HepG2 (cell line): ENCODE measurements around the gene CXCR5. TPM values are rescaled to one million over a fixed set of nuclear protein-coding genes. Genes with fewer than 3 reads are reported as not detected.

Experiments
- ATAC-seq: fragments of 200-7000 bp; cut with Tn5 transposase; 3 replicates; pipeline ENCODE4 v1.9.1; 2020; ENCODE audit warnings: mild to moderate bottlenecking, moderate library complexity
- BruUV-seq: library from RNA; stranded (reverse); fragments of 400-500 nt; replicated peaks from 2 replicates; lab custom pipeline; 2021; lab: Mats Ljungman, UMichigan
- CTCF ChIA-PET: fragments of 300-600 bp; formaldehyde crosslinking; extraction: SDS; loops from one replicate; lab custom pipeline; 2021; ENCODE audit warnings: low total read pairs, inconsistent platforms, low intra/inter-chr PET ratio; lab: Yijun Ruan, JAX
- POLR2A ChIA-PET: fragments of 350-600 bp; sonication (Branson Sonifier 250); formaldehyde crosslinking; loops from one replicate; lab custom pipeline; 2020; ENCODE audit warnings: antibody characterized with exemption, inconsistent platforms; lab: Yijun Ruan, JAX
- DNase-seq: peaks from one replicate; pipeline ENCODE4 v3.0.0-alpha.2; 2015; ENCODE audit warnings: low spot score
- FAIRE-seq: peaks from 3 replicates; lab custom pipeline; 2011; peaks lifted over from hg19 to GRCh38; lab: Jason Lieb, UNC
- H2AFZ ChIP-seq: one replicate; pipeline ENCODE4 v1.6.1; 2011; ENCODE audit warnings: low read length, inconsistent platforms
- H3K27ac ChIP-seq: fragments of 300-600 bp; 3 replicates; pipeline ENCODE4 v1.8.0; 2011; ENCODE audit warnings: mixed run types, mild to moderate bottlenecking, mixed read lengths, low read length, inconsistent platforms; ENCODE audit not compliant: insufficient read depth; ENCODE audit errors: extremely low read length
- H3K27me3 ChIP-seq, 2 experiments: fragments of 200-600 bp in 1 of 2; 2 replicates in 1 of 2; 3 replicates in 1 of 2; pipeline versions ENCODE4 v1.6.0 to v1.8.0; 2011; ENCODE audit warnings: low read length in 2 of 2, mild to moderate bottlenecking in 2 of 2, moderate library complexity in 2 of 2, inconsistent platforms in 1 of 2; ENCODE audit not compliant: insufficient read depth in 2 of 2, control insufficient read depth in 1 of 2
- H3K36me3 ChIP-seq, 2 experiments: fragments of 200-600 bp in 1 of 2; replicated peaks in 1 of 2; 2 replicates in 1 of 2; 3 replicates in 1 of 2; pipeline versions ENCODE4 v1.5.1 to v1.8.0; 2011; ENCODE audit warnings: low read length in 2 of 2, inconsistent platforms in 1 of 2; ENCODE audit not compliant: insufficient read depth in 2 of 2, control insufficient read depth in 1 of 2
- H3K4me1 ChIP-seq: 2 replicates; pipeline ENCODE4 v1.5.1; 2012; ENCODE audit warnings: low read length, inconsistent platforms; ENCODE audit not compliant: insufficient read depth
- H3K4me2 ChIP-seq: 2 replicates; pipeline ENCODE4 v1.6.0; 2011; ENCODE audit warnings: low read depth, low read length, inconsistent platforms
- H3K4me3 ChIP-seq, 3 experiments: fragments of 200-600 bp in 1 of 3; sonication (generic), shearing (Covaris generic) in 1 of 3; replicated peaks in 1 of 3; 2 replicates each; pipeline ENCODE4 v1.5.1; 2011 to 2016; ENCODE audit warnings: low read length in 3 of 3, inconsistent platforms in 2 of 3, low read depth in 2 of 3, mild to moderate bottlenecking in 2 of 3, control low read depth in 1 of 3, mixed read lengths in 1 of 3; ENCODE audit not compliant: insufficient read depth in 1 of 3
- H3K79me2 ChIP-seq: one replicate; pipeline ENCODE4 v1.6.1; 2011; ENCODE audit warnings: low read length, inconsistent platforms; ENCODE audit not compliant: insufficient read depth
- H3K9ac ChIP-seq: 2 replicates; pipeline ENCODE4 v1.6.0; 2011; ENCODE audit warnings: mild to moderate bottlenecking, low read depth, low read length, inconsistent platforms; ENCODE audit not compliant: insufficient read depth
- H3K9me3 ChIP-seq: 2 replicates; pipeline ENCODE4 v1.5.1; 2012; ENCODE audit warnings: mild to moderate bottlenecking, low read length
- H4K20me1 ChIP-seq: 2 replicates; pipeline ENCODE4 v1.6.0; 2011; ENCODE audit warnings: inconsistent platforms, mild to moderate bottlenecking, low read length, moderate library complexity; ENCODE audit not compliant: insufficient read depth
- AGO2 ChIP-seq: fragments of 200-400 bp; formaldehyde crosslinking; optimal IDR thresholded peaks from 2 replicates; pipeline ENCODE3; 2017; ENCODE audit warnings: mild to moderate bottlenecking, low read depth, low read length, moderate library complexity
- POLR2G ChIP-seq: fragments of 200-400 bp; formaldehyde crosslinking; IDR thresholded peaks from 2 replicates; pipeline ENCODE4 v1.6.1; 2018; ENCODE audit warnings: mild to moderate bottlenecking, low read depth, low read length, moderate library complexity
- RBM22 ChIP-seq: fragments of 200-400 bp; formaldehyde crosslinking; optimal IDR thresholded peaks from 2 replicates; pipeline ENCODE3; 2017; ENCODE audit warnings: mild to moderate bottlenecking, low read length, moderate library complexity
- REXO4 ChIP-seq: sonication (generic); formaldehyde crosslinking; IDR thresholded peaks from 2 replicates; pipeline ENCODE4 v1.8.0; 2022; ENCODE audit warnings: missing genetic modification reagents, mild to moderate bottlenecking, borderline replicate concordance
- ZNF678 ChIP-seq: sonication (generic); formaldehyde crosslinking; IDR thresholded peaks from 2 replicates; pipeline ENCODE4 v1.4.0; 2020; ENCODE audit warnings: mild to moderate bottlenecking, missing genetic modification reagents
- WGBS: methylation state at CpG from one replicate; pipeline ENCODE4 v1.1.6; 2017; ENCODE audit warnings: low lambda C conversion rate; 5-methylcytosine and 5-hydroxymethylcytosine counted together
- in situ Hi-C: cut with HindIII; loops from 2 replicates; pipeline ENCODE4 v1.10.0; 2017; ENCODE audit warnings: low pct_unique_long_range_greater_than_20kb; ENCODE audit not compliant: extremely low pct_ligation_motif_present
- intact Hi-C: fragments of 100-400 bp; cut with micrococcal nuclease; formaldehyde crosslinking; loops from one replicate; pipeline ENCODE4 v1.10.0; 2022; ENCODE audit not compliant: unreplicated experiment
- polyA plus RNA-seq, 8 experiments: library from polyadenylated mRNA; depleted of rRNA in 3 of 8; stranded (reverse) in 7 of 8; unstranded in 1 of 8; fragments of >200 nt; fragmentation: Illumina TruSeq in 4 of 8; extraction: Trizol in 4 of 8; gene quantifications; 2 replicates each; pipeline versions ENCODE4 v1.2.1 to v1.2.3, GENCODE V29; 2011 to 2016; ENCODE audit warnings: low read depth in 4 of 8, missing spikeins in 1 of 8, mixed read lengths in 1 of 8; ENCODE audit not compliant: insufficient read depth in 1 of 8
- total RNA-seq, 5 experiments: library from RNA; depleted of rRNA; stranded (reverse); fragments of >200 nt; fragmentation: Illumina TruSeq; extraction: Trizol; gene quantifications; 2 replicates each; pipeline ENCODE4 v1.2.3, GENCODE V29; 2016; ENCODE audit warnings: low read depth in 1 of 5
- TF ChIP-seq, protein P1 (sequence below): sonication (generic); formaldehyde crosslinking; IDR thresholded peaks from 2 replicates; pipeline ENCODE4 v1.4.0; 2020; ENCODE audit warnings: missing genetic modification reagents

Gene CXCR5
- total and polyA plus RNA-seq, 2 of the 13 experiments (the other 11 are each of a cell fraction or from before 2014, with no cell fraction given): not detected

GRCh38 chr11:118896921-118897591, 13.4 kb downstream of the CXCR5 start:
- no peaks in the 10 kb centered on the region for H4K20me1 ChIP-seq
- no peak overlapping the region for H3K4me2 ChIP-seq
- no TSS peak for BruUV-seq
- peaks cover 15 to 17% of the 10 kb centered on the region in 2 experiments; a peak in 4 of 5 replicates for H3K36me3 ChIP-seq
- H3K27me3 ChIP-seq: peaks cover 2 to 17% of the 10 kb centered on the region in 2 experiments; a peak in 3 of 5 replicates
- H3K27ac ChIP-seq: no peak overlapping the region
- no peaks in the 10 kb centered on the region for H3K79me2 ChIP-seq
- ATAC-seq: peak; percentile 10; the same call in 2 of the 3 replicates
- DNase-seq: no peak
- H2AFZ ChIP-seq: no peak overlapping the region
- ChIA-PET POLR2A (no interaction called here), CTCF (no interaction called here)
- no peak overlapping the region for H3K9ac ChIP-seq
- no peaks in the 10 kb centered on the region for H3K9me3 ChIP-seq
- in situ Hi-C loops: no loop called here
- 81% methylated on average over 6 of the region's 12 CpGs for WGBS
- intact Hi-C loops: loop anchor here (10.0 kb wide), 1 partner anchor 1578 kb away; no protein-coding TSS in a partner anchor
- 0 out of 2 replicates have a peak, but pooled peaks cover 7% of the 10 kb centered on the region for H3K4me1 ChIP-seq
- TF ChIP-seq REXO4: no peak
- TF ChIP-seq POLR2G: peak; percentile 57
- peak; percentile 45 for TF ChIP-seq AGO2
- no peak overlapping the region for H3K4me3 ChIP-seq
- FAIRE-seq: no peak

DNA sequence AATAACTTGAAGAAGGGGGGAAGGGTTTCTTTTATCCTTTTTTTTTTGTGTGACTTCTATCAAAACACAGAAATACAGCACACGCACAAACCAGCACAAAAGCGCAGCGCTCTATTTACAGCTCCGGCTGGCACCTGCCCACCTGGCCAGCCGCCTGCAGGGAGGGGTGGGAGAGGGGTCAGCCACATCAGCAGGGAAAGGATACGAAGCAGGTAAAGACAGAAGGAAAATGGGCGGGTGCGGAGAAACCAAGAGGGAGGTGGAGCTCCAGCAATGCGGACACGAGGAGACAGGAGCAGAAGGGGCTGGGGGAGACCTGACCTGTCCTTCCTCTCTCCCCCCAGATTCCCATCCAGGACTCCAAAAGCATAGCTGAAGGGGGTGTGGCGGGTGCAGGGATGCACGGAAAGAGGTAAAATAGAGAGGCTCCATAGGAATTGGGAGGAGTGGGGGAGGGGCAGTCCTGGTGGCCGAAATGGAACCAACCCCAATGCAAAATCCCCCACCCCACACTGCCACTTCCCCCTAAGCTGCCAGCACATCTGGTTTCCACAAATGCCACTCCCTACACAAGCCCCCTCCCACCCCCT, 14.1 kb downstream of the CXCR5 start:
- CTCF ChIA-PET: no interaction called here
- no peak overlapping the region for H3K27ac ChIP-seq

More for the DNA sequence above, 14.1 kb downstream of the CXCR5 start:
- Histone ChIP-seq H2AFZ (no peak overlapping the region), H3K4me3 (no peak overlapping the region), H3K36me3 (peaks cover 17 to 19% of the 10 kb centered on the region in 2 experiments; a peak in 4 of 5 replicates), H4K20me1 (no peaks in the 10 kb centered on the region), H3K79me2 (no peaks in the 10 kb centered on the region), H3K4me1 (0 out of 2 replicates have a peak, but pooled peaks cover 7% of the 10 kb centered on the region), H3K9me3 (no peaks in the 10 kb centered on the region), H3K4me2 (no peak overlapping the region), H3K27me3 (peaks cover 2 to 17% of the 10 kb centered on the region in 2 experiments; a peak in 3 of 5 replicates), H3K9ac (no peak overlapping the region)
- POLR2A ChIA-PET: no interaction called here
- FAIRE-seq (no peak), DNase-seq (no peak), ATAC-seq (no peak)
- intact Hi-C loops (loop anchor here (10.0 kb wide), 1 partner anchor 1577 kb away; no protein-coding TSS in a partner anchor), in situ Hi-C loops (no loop called here)
- WGBS: 93% methylated on average over 13 of the region's 13 CpGs
- no TSS peak for BruUV-seq
- TF ChIP-seq, protein P1, sequence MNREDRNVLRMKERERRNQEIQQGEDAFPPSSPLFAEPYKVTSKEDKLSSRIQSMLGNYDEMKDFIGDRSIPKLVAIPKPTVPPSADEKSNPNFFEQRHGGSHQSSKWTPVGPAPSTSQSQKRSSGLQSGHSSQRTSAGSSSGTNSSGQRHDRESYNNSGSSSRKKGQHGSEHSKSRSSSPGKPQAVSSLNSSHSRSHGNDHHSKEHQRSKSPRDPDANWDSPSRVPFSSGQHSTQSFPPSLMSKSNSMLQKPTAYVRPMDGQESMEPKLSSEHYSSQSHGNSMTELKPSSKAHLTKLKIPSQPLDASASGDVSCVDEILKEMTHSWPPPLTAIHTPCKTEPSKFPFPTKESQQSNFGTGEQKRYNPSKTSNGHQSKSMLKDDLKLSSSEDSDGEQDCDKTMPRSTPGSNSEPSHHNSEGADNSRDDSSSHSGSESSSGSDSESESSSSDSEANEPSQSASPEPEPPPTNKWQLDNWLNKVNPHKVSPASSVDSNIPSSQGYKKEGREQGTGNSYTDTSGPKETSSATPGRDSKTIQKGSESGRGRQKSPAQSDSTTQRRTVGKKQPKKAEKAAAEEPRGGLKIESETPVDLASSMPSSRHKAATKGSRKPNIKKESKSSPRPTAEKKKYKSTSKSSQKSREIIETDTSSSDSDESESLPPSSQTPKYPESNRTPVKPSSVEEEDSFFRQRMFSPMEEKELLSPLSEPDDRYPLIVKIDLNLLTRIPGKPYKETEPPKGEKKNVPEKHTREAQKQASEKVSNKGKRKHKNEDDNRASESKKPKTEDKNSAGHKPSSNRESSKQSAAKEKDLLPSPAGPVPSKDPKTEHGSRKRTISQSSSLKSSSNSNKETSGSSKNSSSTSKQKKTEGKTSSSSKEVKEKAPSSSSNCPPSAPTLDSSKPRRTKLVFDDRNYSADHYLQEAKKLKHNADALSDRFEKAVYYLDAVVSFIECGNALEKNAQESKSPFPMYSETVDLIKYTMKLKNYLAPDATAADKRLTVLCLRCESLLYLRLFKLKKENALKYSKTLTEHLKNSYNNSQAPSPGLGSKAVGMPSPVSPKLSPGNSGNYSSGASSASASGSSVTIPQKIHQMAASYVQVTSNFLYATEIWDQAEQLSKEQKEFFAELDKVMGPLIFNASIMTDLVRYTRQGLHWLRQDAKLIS (CRISPR knock-in tag): no peak
- peak; percentile 40 for TF ChIP-seq RBM22
- TF ChIP-seq ZNF678 (CRISPR knock-in tag): no peak
